ENCODE data around the gene ZDHHC3.
A peak's percentile ranks its signal among the peaks of the same experiment; 100 is the strongest.

- TF ChIP-seq, protein P1, sequence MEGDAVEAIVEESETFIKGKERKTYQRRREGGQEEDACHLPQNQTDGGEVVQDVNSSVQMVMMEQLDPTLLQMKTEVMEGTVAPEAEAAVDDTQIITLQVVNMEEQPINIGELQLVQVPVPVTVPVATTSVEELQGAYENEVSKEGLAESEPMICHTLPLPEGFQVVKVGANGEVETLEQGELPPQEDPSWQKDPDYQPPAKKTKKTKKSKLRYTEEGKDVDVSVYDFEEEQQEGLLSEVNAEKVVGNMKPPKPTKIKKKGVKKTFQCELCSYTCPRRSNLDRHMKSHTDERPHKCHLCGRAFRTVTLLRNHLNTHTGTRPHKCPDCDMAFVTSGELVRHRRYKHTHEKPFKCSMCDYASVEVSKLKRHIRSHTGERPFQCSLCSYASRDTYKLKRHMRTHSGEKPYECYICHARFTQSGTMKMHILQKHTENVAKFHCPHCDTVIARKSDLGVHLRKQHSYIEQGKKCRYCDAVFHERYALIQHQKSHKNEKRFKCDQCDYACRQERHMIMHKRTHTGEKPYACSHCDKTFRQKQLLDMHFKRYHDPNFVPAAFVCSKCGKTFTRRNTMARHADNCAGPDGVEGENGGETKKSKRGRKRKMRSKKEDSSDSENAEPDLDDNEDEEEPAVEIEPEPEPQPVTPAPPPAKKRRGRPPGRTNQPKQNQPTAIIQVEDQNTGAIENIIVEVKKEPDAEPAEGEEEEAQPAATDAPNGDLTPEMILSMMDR (IDR thresholded peaks at IDR 0.05): no peak
- no peak for TF ChIP-seq POLR2A (IDR thresholded peaks at IDR 0.05)
- peak; percentile 8 to 61 (median 48) for TF ChIP-seq POLR2AphosphoS5 (IDR thresholded peaks at IDR 0.05)
These were observed 36.0 kb upstream of the ZDHHC3 start for GRCh38 chr3:45011756-45012508.
